Activated CD4-positive, alpha-beta T cell treated with anti-CD3 and anti-CD28 coated beads, Interleukin-2, amount 50 U/mL, for 16 hours (primary cell): Measurements from ENCODE around the gene SPAG17.

Experiments used
- DNase-seq: peaks from one replicate; pipeline ENCODE4 v3.0.0-alpha.2; 2020

SPAG17 gene

GRCh38 chr1:118185084-118185832 is at the start of gene SPAG17:
TSS of gene SPAG17 (minus strand) at chr1:118185228. CDS start at chr1:118185157, 71 bp downstream.
- peak; percentile 24 for DNase-seq

GRCh38 chr1:118225471-118225870 is 40.4 kb upstream of the SPAG17 start:
- no peak for DNase-seq

GRCh38 chr1:118223426-118223825 is 38.4 kb upstream of the SPAG17 start:
- no peak for DNase-seq

- no peak for DNase-seq
Measured at GRCh38 chr1:118219438-118219837, 34.4 kb upstream of the SPAG17 start.

- DNase-seq, result no peak
Measured at GRCh38 chr1:118217141-118217838, 32.3 kb upstream of the SPAG17 start.

- DNase-seq, result no peak
Measured at GRCh38 chr1:118214866-118215265, 29.8 kb upstream of the SPAG17 start.

GRCh38 chr1:118210723-118211110 is 25.7 kb upstream of the SPAG17 start:
- no peak for DNase-seq

GRCh38 chr1:118210051-118210722 is 25.2 kb upstream of the SPAG17 start:
- DNase-seq, result no peak

- no peak for DNase-seq
Measured at GRCh38 chr1:118209648-118210047, 24.6 kb upstream of the SPAG17 start.

GRCh38 chr1:118206966-118207365 is 21.9 kb upstream of the SPAG17 start:
- DNase-seq, result no peak

GRCh38 chr1:118204648-118205047 is 19.6 kb upstream of the SPAG17 start:
- no peak for DNase-seq

- no peak for DNase-seq
Measured at GRCh38 chr1:118204105-118204504, 19.1 kb upstream of the SPAG17 start.

GRCh38 chr1:118202076-118202608 is 17.1 kb upstream of the SPAG17 start:
- no peak for DNase-seq

- no peak for DNase-seq
Measured at GRCh38 chr1:118201524-118201923, 16.5 kb upstream of the SPAG17 start.

- DNase-seq, result no peak
Measured at GRCh38 chr1:118200836-118201235, 15.8 kb upstream of the SPAG17 start.

GRCh38 chr1:118190561-118190960 is 5.5 kb upstream of the SPAG17 start:
- no peak for DNase-seq

GRCh38 chr1:118189564-118189963 is 4.5 kb upstream of the SPAG17 start:
- DNase-seq, result no peak

- DNase-seq, result no peak
Measured at GRCh38 chr1:118188411-118188810, 3.4 kb upstream of the SPAG17 start.

- no peak for DNase-seq
Measured at GRCh38 chr1:118186026-118186425, 998 bp upstream of the SPAG17 start.

GRCh38 chr1:118184739-118185083 is 317 bp downstream of the SPAG17 start:
- no peak for DNase-seq

- DNase-seq, result no peak
Measured at GRCh38 chr1:118183586-118183985, 1.4 kb downstream of the SPAG17 start.

- DNase-seq, result no peak
Measured at GRCh38 chr1:118177998-118178397, 7.0 kb downstream of the SPAG17 start.

- DNase-seq, result no peak
Measured at GRCh38 chr1:118169016-118169415, 16.0 kb downstream of the SPAG17 start.

GRCh38 chr1:118160806-118161205 is 24.2 kb downstream of the SPAG17 start:
- DNase-seq, result no peak
